HG03066 (cell line): Measurements from ENCODE around the gene C2orf72.
"Not testable (repeated sequence)": the region's sequence is repeated elsewhere in the genome, so short reads cannot be mapped to it uniquely, and the experiment has no call there.

Experiments
- ATAC-seq: cut with Tn5 transposase; IDR thresholded peaks from one replicate; pipeline ENCODE4 v1.9.1; 2021; ENCODE audit warnings: low read depth; ENCODE audit not compliant: unreplicated experiment

The C2orf72 gene

DNA sequence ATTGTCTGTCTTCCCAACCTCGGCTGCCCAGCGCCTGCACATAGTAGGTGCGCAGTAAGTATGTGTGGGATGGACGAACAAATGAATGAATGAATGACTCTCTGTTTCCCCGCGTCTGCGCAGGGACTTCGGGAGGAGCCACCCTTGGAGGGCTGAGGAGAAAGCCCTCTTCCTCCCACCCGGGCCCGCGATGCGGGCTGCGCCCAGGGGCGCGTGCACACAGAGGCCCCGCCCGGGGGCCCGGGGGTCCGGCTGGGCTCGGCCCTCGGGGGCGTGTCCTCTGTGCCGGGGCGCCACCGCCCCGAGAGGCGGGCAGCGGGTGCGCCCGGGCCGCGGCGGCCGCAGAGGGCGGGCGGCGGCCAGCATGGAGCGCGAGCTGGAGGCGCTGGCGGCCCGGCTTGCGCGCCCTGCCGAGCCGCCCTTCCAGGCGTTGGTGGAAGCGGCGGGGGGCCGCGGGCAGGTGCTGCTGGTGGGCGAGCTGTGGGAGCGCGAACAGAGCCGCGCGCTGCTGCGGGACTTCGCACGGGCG, at the start of gene C2orf72:
Gene C2orf72 (plus strand): TSS at position 322 of the 529 bp plus-strand sequence. CDS start 43 bp downstream, at position 365.
- no peak for ATAC-seq

DNA sequence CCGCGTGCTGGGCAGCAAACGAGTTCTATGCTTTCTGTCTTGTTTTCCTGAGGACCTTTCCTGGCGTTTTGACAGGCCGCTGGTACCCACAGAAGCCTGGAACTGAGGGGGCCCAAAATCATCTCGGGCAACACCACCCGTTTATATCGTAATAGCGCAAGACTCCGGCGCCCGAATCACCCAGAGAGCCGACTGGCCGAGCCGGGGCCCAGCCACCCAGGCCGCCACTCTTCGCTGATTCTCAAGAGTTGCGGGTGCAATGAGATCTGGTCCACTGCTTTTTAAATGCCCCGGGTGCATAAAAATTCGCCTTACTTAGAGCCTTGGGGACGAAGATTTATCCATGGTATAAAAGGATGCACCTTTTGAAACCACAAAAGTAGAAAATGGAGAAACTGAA, 47.6 kb upstream of the C2orf72 start:
- ATAC-seq: no peak

- no peak for ATAC-seq
Observed at GRCh38 chr2:230990131-230990898, 47.0 kb upstream of the C2orf72 start.

- ATAC-seq: no peak
Observed at GRCh38 chr2:230990899-230991150, 46.5 kb upstream of the C2orf72 start.

GRCh38 chr2:230991598-230991997, 45.7 kb upstream of the C2orf72 start:
- ATAC-seq: no peak

DNA sequence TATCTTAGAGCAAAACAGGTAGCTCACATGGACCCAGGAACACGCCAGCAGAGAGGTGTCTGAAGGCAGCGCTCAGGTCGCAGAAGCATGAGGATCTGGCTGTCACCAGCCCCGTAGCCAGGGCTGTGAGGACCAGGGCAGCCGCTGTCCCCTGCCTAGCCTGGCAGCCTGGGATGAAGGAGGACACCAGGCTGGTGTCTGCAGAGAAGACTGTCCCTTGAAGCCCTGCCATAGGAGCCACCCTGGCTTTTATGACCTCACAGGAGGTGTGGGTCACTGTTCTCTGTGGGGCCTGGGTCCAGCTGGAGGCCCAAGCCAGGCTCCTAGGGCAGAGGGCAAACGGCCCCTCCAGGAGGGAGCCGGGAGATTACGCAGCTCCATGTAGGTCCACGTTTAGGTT, 41.5 kb upstream of the C2orf72 start, which contains the start of gene SPATA3:
Gene SPATA3 (plus strand): TSS at position 301 of the 400 bp plus-strand sequence. CDS start 113 bp downstream, outside the sequence.
- ATAC-seq: no peak

DNA sequence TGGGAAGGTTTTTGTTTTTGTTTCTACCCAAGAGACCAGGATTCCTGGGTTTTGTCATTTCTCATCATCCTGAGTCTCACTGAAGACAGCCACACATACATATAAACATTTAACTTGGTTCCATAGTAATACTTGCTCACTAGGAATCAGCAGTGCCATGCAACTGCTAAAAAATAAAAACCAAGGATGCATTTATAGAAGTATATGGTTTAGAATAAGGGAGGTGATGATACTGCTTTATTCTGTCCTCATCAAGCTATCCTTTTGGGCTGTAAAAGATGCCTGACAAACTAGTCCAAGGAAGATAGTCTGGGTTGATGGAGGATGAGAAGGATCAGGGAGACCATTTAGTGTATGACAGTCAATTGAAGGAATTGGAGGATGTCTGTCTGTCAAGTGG, 40.7 kb upstream of the C2orf72 start:
- no peak for ATAC-seq

DNA sequence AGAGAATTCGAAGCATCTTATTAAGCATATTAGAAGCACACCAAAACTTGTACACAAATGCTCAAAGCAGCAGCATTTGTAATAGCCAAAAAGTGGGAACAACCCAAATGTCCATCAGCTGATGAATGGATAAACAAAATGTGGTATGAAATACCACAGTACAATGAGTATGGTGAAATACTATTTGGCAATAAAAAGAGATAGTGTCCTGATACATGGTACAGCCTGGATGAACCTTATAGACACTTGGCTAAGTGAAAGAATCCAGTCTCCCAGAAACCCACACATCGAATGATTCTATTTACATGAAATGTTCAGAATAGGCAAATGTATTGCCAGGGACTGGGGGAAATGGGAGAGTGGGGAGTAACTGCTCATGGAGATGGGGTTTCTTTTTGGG, 38.4 kb upstream of the C2orf72 start:
- ATAC-seq: no peak

- ATAC-seq: no peak
Observed at GRCh38 chr2:230999477-230999876, 37.8 kb upstream of the C2orf72 start.

- no peak for ATAC-seq
Observed at GRCh38 chr2:231000211-231000904, 37.0 kb upstream of the C2orf72 start.

DNA sequence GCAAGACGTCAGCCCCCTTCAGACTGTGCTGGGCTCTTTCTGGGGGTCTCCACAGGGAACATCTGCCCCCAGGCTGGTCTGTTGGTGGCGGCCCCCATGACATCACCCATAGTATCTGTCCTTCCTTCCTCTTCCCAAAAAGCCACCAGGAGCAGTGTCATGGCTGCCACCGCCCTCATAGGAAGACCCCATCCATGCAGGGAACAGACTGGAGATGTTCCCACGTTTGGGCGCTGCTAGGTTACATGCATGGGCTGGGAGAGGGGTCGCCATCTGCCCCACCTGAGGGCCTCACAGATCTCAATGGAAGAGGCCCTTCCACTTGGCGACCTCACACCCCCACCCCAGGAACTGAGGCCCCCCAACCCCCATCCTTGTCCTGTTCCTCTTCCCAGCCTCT, 36.3 kb upstream of the C2orf72 start:
- no peak for ATAC-seq

- ATAC-seq: no peak
Observed at GRCh38 chr2:231001921-231002320, 35.4 kb upstream of the C2orf72 start.

- ATAC-seq: no peak
Observed at GRCh38 chr2:231002641-231003040, 34.7 kb upstream of the C2orf72 start.

DNA sequence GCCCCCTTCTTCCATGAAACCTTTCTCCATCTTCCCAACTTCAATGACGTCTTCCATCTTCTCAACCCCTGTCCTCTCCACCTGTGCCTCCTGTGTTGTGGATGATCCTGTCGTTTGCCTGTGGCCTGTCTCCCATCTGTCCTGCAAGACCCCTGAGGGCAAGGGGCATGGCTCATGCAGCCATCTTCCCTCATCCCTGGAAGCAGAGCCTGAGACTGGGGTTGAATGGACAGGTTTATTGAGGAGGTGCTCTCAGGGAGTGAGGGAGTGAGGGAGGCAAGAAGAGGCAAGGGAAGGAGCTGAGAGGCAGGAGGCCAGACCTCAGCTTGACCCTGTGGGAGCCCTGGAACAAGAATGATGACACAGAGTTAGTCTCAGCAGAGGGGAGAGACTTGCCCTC, 34.1 kb upstream of the C2orf72 start:
- no peak for ATAC-seq

DNA sequence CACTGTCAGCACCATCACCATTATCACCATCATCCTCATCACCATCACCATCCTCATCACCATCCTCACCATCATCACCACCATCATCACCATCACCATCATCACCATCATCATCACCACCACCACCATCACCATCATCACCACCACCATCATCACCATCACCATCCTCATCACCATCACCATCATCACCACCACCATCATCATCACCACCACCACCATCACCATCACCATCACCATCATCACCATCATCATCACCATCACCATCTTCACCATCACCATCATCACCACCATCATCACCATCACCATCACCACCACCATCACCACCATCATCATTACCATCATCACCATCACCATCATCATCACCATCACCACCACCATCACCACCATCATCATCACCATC, 32.4 kb upstream of the C2orf72 start:
- ATAC-seq: not testable (repeated sequence)

- no peak for ATAC-seq
Observed at GRCh38 chr2:231007286-231008098, 29.8 kb upstream of the C2orf72 start.

- ATAC-seq: no peak
Observed at GRCh38 chr2:231008131-231008530, 29.2 kb upstream of the C2orf72 start.

- no peak for ATAC-seq
Observed at GRCh38 chr2:231009236-231009919, 27.9 kb upstream of the C2orf72 start.

- no peak for ATAC-seq
Observed at GRCh38 chr2:231010201-231010730, 27.1 kb upstream of the C2orf72 start.

GRCh38 chr2:231011526-231011925, 25.8 kb upstream of the C2orf72 start:
- ATAC-seq: no peak
